DND-41 (cell line): ENCODE measurements around the gene MKRN1.

Experiments used
- ATAC-seq: fragments of 200-7000 bp; cut with Tn5 transposase; 3 replicates; pipeline ENCODE4 v1.9.1; 2021; ENCODE audit warnings: low read depth; ENCODE audit not compliant: insufficient read depth
- DNase-seq: peaks from one replicate; pipeline ENCODE4 v3.0.0-alpha.2; 2020
- H2AFZ ChIP-seq: 2 replicates; pipeline ENCODE4 v1.6.0; 2012; ENCODE audit warnings: low read depth, low read length
- H3K27ac ChIP-seq: 2 replicates; pipeline ENCODE4 v1.5.1; 2012; ENCODE audit warnings: low read length, inconsistent platforms
- H3K27me3 ChIP-seq: fragments of 200-600 bp; sonication (generic); 2 replicates; pipeline ENCODE4 v1.6.0; 2012; ENCODE audit warnings: low read length, mild to moderate bottlenecking, inconsistent platforms; ENCODE audit not compliant: insufficient read depth, poor library complexity
- H3K36me3 ChIP-seq: 2 replicates; pipeline ENCODE4 v1.5.1; 2012; ENCODE audit warnings: low read length, inconsistent platforms; ENCODE audit not compliant: insufficient read depth
- H3K4me1 ChIP-seq: 2 replicates; pipeline ENCODE4 v1.5.1; 2012; ENCODE audit warnings: mild to moderate bottlenecking, low read length; ENCODE audit not compliant: insufficient read depth
- H3K4me2 ChIP-seq: 2 replicates; pipeline ENCODE4 v1.6.0; 2012; ENCODE audit warnings: mild to moderate bottlenecking, moderate library complexity, low read length, inconsistent platforms; ENCODE audit not compliant: insufficient read depth
- H3K4me3 ChIP-seq, 2 experiments: fragments of 200-600 bp in 1 of 2; shearing (Covaris generic) in 1 of 2; 2 replicates each; pipeline ENCODE4 v1.5.1; 2012 to 2016; ENCODE audit warnings: inconsistent platforms in 2 of 2, low read length in 2 of 2, mild to moderate bottlenecking in 2 of 2, low read depth in 1 of 2, moderate library complexity in 1 of 2
- H3K79me2 ChIP-seq: 2 replicates; pipeline ENCODE4 v1.6.0; 2012; ENCODE audit warnings: low read length, inconsistent platforms; ENCODE audit not compliant: insufficient read depth
- H3K9ac ChIP-seq: 2 replicates; pipeline ENCODE4 v1.6.0; 2012; ENCODE audit warnings: low read depth, mild to moderate bottlenecking, inconsistent platforms, low read length, moderate library complexity
- H3K9me3 ChIP-seq: 2 replicates; pipeline ENCODE4 v1.5.1; 2012; ENCODE audit warnings: low read length, moderate library complexity, mild to moderate bottlenecking, inconsistent platforms; ENCODE audit not compliant: insufficient read depth, severe bottlenecking
- H4K20me1 ChIP-seq: 2 replicates; pipeline ENCODE4 v1.6.0; 2012; ENCODE audit warnings: low read length; ENCODE audit not compliant: insufficient read depth
- CTCF ChIP-seq: IDR thresholded peaks from 2 replicates; pipeline ENCODE4 v1.5.1; 2012; ENCODE audit warnings: borderline replicate concordance, low read length, moderate library complexity, mild to moderate bottlenecking; ENCODE audit not compliant: poor library complexity, severe bottlenecking; ENCODE audit errors: extremely low read depth
- EZH2 ChIP-seq: IDR thresholded peaks from 3 replicates; pipeline ENCODE4 v1.6.1; 2012; ENCODE audit warnings: borderline replicate concordance, low read depth, mild to moderate bottlenecking, moderate library complexity, low read length, inconsistent platforms; ENCODE audit not compliant: severe bottlenecking

The MKRN1 gene

GRCh38 chr7:140441519-140441918 is 37.8 kb downstream of the MKRN1 start:
- Histone ChIP-seq H3K4me3 (no peak overlapping the region), H3K36me3 (no peaks in the 10 kb centered on the region), H4K20me1 (no peaks in the 10 kb centered on the region), H3K27ac (no peak overlapping the region), H3K9me3 (no peaks in the 10 kb centered on the region), H3K4me2 (no peak overlapping the region), H3K27me3 (no peaks in the 10 kb centered on the region), H3K4me1 (no peaks in the 10 kb centered on the region), H2AFZ (no peak overlapping the region), H3K9ac (no peak overlapping the region), H3K79me2 (no peaks in the 10 kb centered on the region)
- ATAC-seq (no peak), DNase-seq (no peak)
- TF ChIP-seq EZH2: no peak
- no peak for TF ChIP-seq CTCF

- Histone ChIP-seq H3K79me2 (no peaks in the 10 kb centered on the region), H3K9ac (no peak overlapping the region), H3K27me3 (no peaks in the 10 kb centered on the region), H3K4me3 (no peak overlapping the region), H3K9me3 (no peaks in the 10 kb centered on the region), H3K27ac (no peak overlapping the region), H3K4me2 (no peak overlapping the region), H3K36me3 (no peaks in the 10 kb centered on the region), H2AFZ (no peak overlapping the region), H4K20me1 (no peaks in the 10 kb centered on the region), H3K4me1 (no peaks in the 10 kb centered on the region)
- no peak for TF ChIP-seq EZH2
- no peak for TF ChIP-seq CTCF
- ATAC-seq: no peak
- no peak for DNase-seq
Observed at GRCh38 chr7:140440593-140440992, 38.7 kb downstream of the MKRN1 start.

GRCh38 chr7:140439359-140439758 is 39.9 kb downstream of the MKRN1 start:
- H2AFZ ChIP-seq: no peak overlapping the region
- ATAC-seq: no peak
- TF ChIP-seq CTCF (no peak), EZH2 (no peak)

GRCh38 chr7:140435252-140435895 is 43.9 kb downstream of the MKRN1 start:
- no peak for ATAC-seq
- no peaks in the 10 kb centered on the region for H3K27me3 ChIP-seq
- DNase-seq: no peak
- no peak overlapping the region for H3K4me2 ChIP-seq
- H3K27ac ChIP-seq: no peak overlapping the region
- no peak overlapping the region for H3K4me3 ChIP-seq
- H3K79me2 ChIP-seq: no peaks in the 10 kb centered on the region
- H3K4me1 ChIP-seq: no peaks in the 10 kb centered on the region
- no peak overlapping the region for H2AFZ ChIP-seq
- no peak overlapping the region for H3K9ac ChIP-seq
- TF ChIP-seq CTCF (no peak), EZH2 (no peak)
- H3K9me3 ChIP-seq: no peaks in the 10 kb centered on the region
- no peaks in the 10 kb centered on the region for H3K36me3 ChIP-seq
- no peaks in the 10 kb centered on the region for H4K20me1 ChIP-seq

More at GRCh38 chr7:140439359-140439758, 39.9 kb downstream of the MKRN1 start:
- Histone ChIP-seq H3K4me3 (no peak overlapping the region), H3K27ac (no peak overlapping the region), H3K4me1 (no peaks in the 10 kb centered on the region), H3K4me2 (no peak overlapping the region), H3K36me3 (no peaks in the 10 kb centered on the region), H3K9me3 (no peaks in the 10 kb centered on the region), H3K9ac (no peak overlapping the region), H3K79me2 (no peaks in the 10 kb centered on the region), H3K27me3 (no peaks in the 10 kb centered on the region), H4K20me1 (no peaks in the 10 kb centered on the region)
- DNase-seq: no peak
